Measurements from ENCODE around the gene STK31.

STK31 gene

DNA sequence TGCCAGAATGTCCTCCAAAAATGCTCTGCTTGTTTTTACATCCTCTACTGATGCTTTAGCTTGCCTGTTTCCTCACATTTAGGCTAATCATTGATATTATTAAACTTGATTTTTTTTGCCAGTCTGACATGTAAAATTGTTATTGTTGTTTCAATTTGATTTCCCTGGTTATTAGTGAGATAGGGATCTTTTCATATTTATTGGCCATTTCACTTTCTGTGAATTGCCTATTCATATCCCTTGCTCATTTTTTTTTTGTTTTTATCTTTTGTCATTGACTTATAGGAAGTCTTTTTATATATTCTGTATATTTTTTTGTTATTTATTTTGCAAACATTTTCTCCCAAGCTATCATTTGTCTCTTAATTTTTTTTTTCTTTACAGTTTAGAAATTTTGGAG is 16.8 kb upstream of the STK31 start:
- no peak for TF ChIP-seq GATA2 (IDR thresholded peaks at IDR 0.05; ENCODE audit: low read depth, low read length)
- TF ChIP-seq GATA3 (IDR thresholded peaks at IDR 0.05; ENCODE audit: low read depth, low read length), result no peak

- no peak for TF ChIP-seq GATA2 (IDR thresholded peaks at IDR 0.05; ENCODE audit: low read depth, low read length)
- TF ChIP-seq GATA3 (IDR thresholded peaks at IDR 0.05; ENCODE audit: low read depth, low read length), result no peak
Measured at GRCh38 chr7:23696916-23697441, 13.0 kb upstream of the STK31 start.

- TF ChIP-seq GATA3 (IDR thresholded peaks at IDR 0.05; ENCODE audit: low read depth, low read length) (no peak), GATA2 (IDR thresholded peaks at IDR 0.05; ENCODE audit: low read depth, low read length) (no peak)
Measured at GRCh38 chr7:23698822-23699221, 11.2 kb upstream of the STK31 start.

- TF ChIP-seq GATA2 (IDR thresholded peaks at IDR 0.05; ENCODE audit: low read depth, low read length) (no peak), GATA3 (IDR thresholded peaks at IDR 0.05; ENCODE audit: low read depth, low read length) (no peak)
Measured at GRCh38 chr7:23700046-23700445, 10.0 kb upstream of the STK31 start.

GRCh38 chr7:23709081-23709750 is 803 bp upstream of the STK31 start:
- TF ChIP-seq GATA2 (IDR thresholded peaks at IDR 0.05; ENCODE audit: low read depth, low read length), result no peak
- TF ChIP-seq GATA3 (IDR thresholded peaks at IDR 0.05; ENCODE audit: low read depth, low read length), result no peak

DNA sequence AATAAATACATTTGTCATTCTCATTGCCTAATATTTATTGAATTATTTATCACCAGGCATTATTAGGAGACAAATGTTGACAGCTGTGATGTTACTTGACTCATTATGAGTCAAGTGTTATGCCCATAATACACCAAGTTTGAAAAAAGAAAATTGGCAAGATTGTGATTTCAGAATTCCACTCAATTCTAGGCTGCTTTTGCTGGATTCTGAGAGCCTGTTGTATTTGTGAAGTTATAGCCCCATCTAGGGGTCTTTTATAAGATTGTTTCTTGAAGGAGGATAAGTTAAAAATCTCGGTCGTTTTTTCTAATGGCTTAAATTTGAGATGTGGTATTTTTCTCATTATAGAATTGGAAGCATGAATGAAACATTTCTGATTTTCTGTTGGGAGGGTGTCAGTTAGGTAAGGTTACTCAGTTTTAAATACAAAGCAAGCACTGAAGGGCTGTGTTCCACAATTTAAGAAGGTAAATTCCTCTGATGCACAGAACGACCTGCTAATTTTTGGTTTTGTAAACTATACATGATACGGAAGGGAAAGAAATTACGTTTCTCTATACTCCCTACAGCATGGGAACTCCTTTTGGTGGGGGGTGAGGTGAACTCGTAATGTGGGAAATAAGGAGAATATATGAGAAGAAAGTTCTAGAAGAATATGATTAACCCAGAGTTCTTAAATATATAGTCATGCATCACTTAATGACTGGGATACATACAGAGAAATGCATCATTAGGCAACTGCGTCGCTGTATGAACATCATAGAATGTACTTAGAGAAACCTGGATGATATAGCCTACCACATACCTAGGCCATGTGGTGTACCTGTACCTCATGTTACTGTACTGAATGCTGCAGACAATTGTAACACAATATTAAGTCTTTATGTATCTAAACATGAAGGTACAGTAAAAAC is 2.6 kb downstream of the STK31 start:
- no peak for TF ChIP-seq GATA2 (IDR thresholded peaks at IDR 0.05; ENCODE audit: low read depth, low read length)
- no peak for TF ChIP-seq GATA3 (IDR thresholded peaks at IDR 0.05; ENCODE audit: low read depth, low read length)

GRCh38 chr7:23713285-23714149 is 3.5 kb downstream of the STK31 start:
- TF ChIP-seq GATA2 (IDR thresholded peaks at IDR 0.05; ENCODE audit: low read depth, low read length) (no peak), GATA3 (IDR thresholded peaks at IDR 0.05; ENCODE audit: low read depth, low read length) (no peak)

- TF ChIP-seq GATA2 (IDR thresholded peaks at IDR 0.05; ENCODE audit: low read depth, low read length) (no peak), GATA3 (IDR thresholded peaks at IDR 0.05; ENCODE audit: low read depth, low read length) (no peak)
Measured at GRCh38 chr7:23714150-23714464, 4.1 kb downstream of the STK31 start.

DNA sequence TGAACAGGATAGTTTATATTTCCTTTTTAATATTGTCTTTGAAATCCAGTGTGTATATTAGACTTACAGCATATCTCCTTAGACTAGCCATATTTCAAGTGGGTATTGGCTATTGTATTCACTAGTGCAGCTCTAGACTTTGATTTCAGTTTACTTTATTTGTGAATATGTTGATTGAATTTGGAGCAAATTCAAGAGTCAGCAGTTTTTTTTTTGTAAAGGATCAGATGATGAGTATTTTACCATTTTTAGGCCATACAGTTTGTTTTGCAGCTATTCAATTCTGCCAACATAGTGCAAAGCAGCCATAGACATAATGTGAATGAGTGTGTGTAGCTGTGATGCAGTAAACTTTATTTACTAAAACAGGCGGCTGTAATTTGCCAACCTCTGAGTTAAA is 4.6 kb downstream of the STK31 start:
- TF ChIP-seq GATA2 (IDR thresholded peaks at IDR 0.05; ENCODE audit: low read depth, low read length) (no peak), GATA3 (IDR thresholded peaks at IDR 0.05; ENCODE audit: low read depth, low read length) (no peak)

GRCh38 chr7:23715099-23715498 is 5.1 kb downstream of the STK31 start:
- TF ChIP-seq GATA3 (IDR thresholded peaks at IDR 0.05; ENCODE audit: low read depth, low read length) (no peak), GATA2 (IDR thresholded peaks at IDR 0.05; ENCODE audit: low read depth, low read length) (no peak)

DNA sequence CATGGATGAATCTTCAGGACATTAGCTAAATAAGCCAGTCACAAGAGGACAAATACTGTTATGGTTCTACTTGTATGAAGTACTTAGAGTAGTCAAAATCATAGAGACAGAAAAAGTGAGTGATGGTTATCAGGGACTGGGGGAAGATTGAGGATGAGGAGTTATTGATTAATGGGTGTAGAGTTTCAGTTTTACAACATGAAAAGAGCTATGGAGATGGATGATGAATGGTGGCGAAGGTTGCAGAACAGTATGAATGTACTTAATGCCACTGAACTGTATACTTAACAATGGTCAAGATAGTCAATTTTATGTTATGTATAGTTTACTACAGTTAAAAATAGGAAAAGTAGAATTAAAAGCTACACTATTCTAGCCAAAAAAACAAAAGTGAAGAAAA is 7.8 kb downstream of the STK31 start:
- TF ChIP-seq GATA2 (IDR thresholded peaks at IDR 0.05; ENCODE audit: low read depth, low read length), result no peak
- no peak for TF ChIP-seq GATA3 (IDR thresholded peaks at IDR 0.05; ENCODE audit: low read depth, low read length)

DNA sequence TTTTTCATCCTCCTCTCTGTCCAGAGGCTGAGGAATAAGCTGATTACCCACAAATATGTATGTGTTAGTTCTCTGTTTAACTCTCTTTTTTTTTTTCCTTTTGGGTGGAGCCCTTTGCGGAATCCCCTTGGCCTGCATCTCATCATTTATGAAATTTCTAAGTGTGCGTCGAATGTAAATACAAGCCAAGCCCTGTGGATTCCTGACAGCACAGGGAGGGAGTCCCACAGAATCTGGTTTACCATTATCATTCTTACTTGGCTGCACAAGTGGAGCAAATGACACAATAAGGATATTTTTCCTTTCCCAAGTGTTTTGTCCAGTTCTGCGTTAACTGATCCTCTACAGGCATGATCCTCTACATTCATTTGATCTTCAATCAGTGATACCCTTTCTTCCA is 11.4 kb downstream of the STK31 start:
- TF ChIP-seq GATA2 (IDR thresholded peaks at IDR 0.05; ENCODE audit: low read depth, low read length), result no peak
- TF ChIP-seq GATA3 (IDR thresholded peaks at IDR 0.05; ENCODE audit: low read depth, low read length), result no peak

GRCh38 chr7:23742051-23742450 is 32.0 kb downstream of the STK31 start:
- TF ChIP-seq GATA3 (IDR thresholded peaks at IDR 0.05; ENCODE audit: low read depth, low read length) (no peak), GATA2 (IDR thresholded peaks at IDR 0.05; ENCODE audit: low read depth, low read length) (no peak)

GRCh38 chr7:23743226-23743625 is 33.2 kb downstream of the STK31 start:
- TF ChIP-seq GATA2 (IDR thresholded peaks at IDR 0.05; ENCODE audit: low read depth, low read length) (no peak), GATA3 (IDR thresholded peaks at IDR 0.05; ENCODE audit: low read depth, low read length) (no peak)
